K562 (cell line): ENCODE results near the gene SLFNL1. TPM values are rescaled to one million over a fixed set of nuclear protein-coding genes. Genes with fewer than 3 reads are reported as not detected.

Source experiments
- BRD4 ChIP-seq: fragments of 200-600 bp; sonication (generic); IDR thresholded peaks from 2 replicates; pipeline ENCODE4 v1.6.1; 2017; ENCODE audit warnings: inconsistent platforms
- CBX1 ChIP-seq: sonication (generic); IDR thresholded peaks from 2 replicates; pipeline ENCODE4 v1.6.1; 2016; ENCODE audit warnings: antibody characterized with exemption, low read depth, mild to moderate bottlenecking
- CHD1 ChIP-seq: fragments of 200-600 bp; sonication (generic); IDR thresholded peaks from one replicate; pipeline ENCODE4 v1.6.1; 2012; ENCODE audit warnings: mild to moderate bottlenecking, moderate library complexity, low read length, inconsistent platforms
- CSDE1 ChIP-seq, 2 experiments: fragments of 450-650 bp; IDR thresholded peaks; 2 replicates each; pipeline ENCODE4 v1.6.1; 2016; ENCODE audit warnings: mild to moderate bottlenecking in 1 of 2
- ETV5 ChIP-seq: sonication (generic); formaldehyde crosslinking; IDR thresholded peaks from 2 replicates; pipeline ENCODE4 v1.4.0; 2020; ENCODE audit warnings: low read depth, mild to moderate bottlenecking, missing genetic modification reagents
- FOSL1 ChIP-seq: fragments of 200-800 bp; sonication (Bioruptor generic); conservative IDR thresholded peaks from 2 replicates; pipeline ENCODE4 v1.6.1; 2016; ENCODE audit warnings: missing genetic modification characterization, missing compliant biosample characterization
- FOXM1 ChIP-seq, 2 experiments: fragments of 450-650 bp in 1 of 2; sonication (generic) in 1 of 2; formaldehyde crosslinking in 1 of 2; IDR thresholded peaks; 2 replicates each; pipeline versions ENCODE4 v1.6.1 to v1.9.0; 2017 to 2022; ENCODE audit warnings: low read depth in 2 of 2, mild to moderate bottlenecking in 2 of 2, missing genetic modification reagents in 1 of 2, moderate library complexity in 1 of 2
- ILF3 ChIP-seq: fragments of 450-650 bp; IDR thresholded peaks from 2 replicates; pipeline ENCODE4 v1.6.1; 2018; ENCODE audit warnings: antibody characterized with exemption, mild to moderate bottlenecking, moderate library complexity, borderline replicate concordance
- KDM4B ChIP-seq, 2 experiments: fragments of 450-650 bp in 1 of 2; sonication (generic) in 1 of 2; IDR thresholded peaks; 2 replicates each; pipeline ENCODE4 v1.6.1; 2016 to 2017; ENCODE audit warnings: borderline replicate concordance in 2 of 2, antibody characterized with exemption in 1 of 2, low read depth in 1 of 2, mild to moderate bottlenecking in 1 of 2
- LCOR ChIP-seq: sonication (generic); formaldehyde crosslinking; IDR thresholded peaks from 2 replicates; pipeline ENCODE4 v1.8.0; 2022; ENCODE audit warnings: mild to moderate bottlenecking, missing genetic modification reagents
- MAFF ChIP-seq: IDR thresholded peaks from 2 replicates; pipeline ENCODE4 v1.6.1; 2012; ENCODE audit warnings: low read length, improper control_type of control experiment
- MCM5 ChIP-seq: fragments of 450-650 bp; IDR thresholded peaks from 2 replicates; pipeline ENCODE4 v1.6.1; 2016; ENCODE audit warnings: low read depth
- MEF2D ChIP-seq: conservative IDR thresholded peaks from 2 replicates; pipeline ENCODE4 v1.6.1; 2016; ENCODE audit warnings: low read depth, missing genetic modification characterization, missing compliant biosample characterization
- MEIS2 ChIP-seq: fragments of 450-650 bp; IDR thresholded peaks from 2 replicates; pipeline ENCODE4 v1.6.1; 2014; ENCODE audit warnings: mild to moderate bottlenecking; ENCODE audit not compliant: partially characterized antibody
- MTA1 ChIP-seq: fragments of 450-650 bp; IDR thresholded peaks from 2 replicates; pipeline ENCODE4 v1.6.1; 2017; ENCODE audit warnings: borderline replicate concordance
- OTX1 ChIP-seq: fragments of 450-650 bp; formaldehyde crosslinking; IDR thresholded peaks from 2 replicates; pipeline ENCODE4 v1.4.0; 2022; ENCODE audit warnings: mild to moderate bottlenecking
- POLR2AphosphoS2 ChIP-seq: IDR thresholded peaks from 2 replicates; pipeline ENCODE4 v1.6.1; 2012; ENCODE audit warnings: low read length, improper control_type of control experiment
- RFX5 ChIP-seq: IDR thresholded peaks from 2 replicates; pipeline ENCODE4 v1.6.1; 2011; ENCODE audit warnings: low read depth, mild to moderate bottlenecking, improper control_type of control experiment, low read length
- SMAD4 ChIP-seq: fragments of 250-450 bp; sonication (Bioruptor Pico); conservative IDR thresholded peaks from 2 replicates; pipeline ENCODE4 v1.8.0; 2021; ENCODE audit warnings: inconsistent platforms, mild to moderate bottlenecking, moderate library complexity
- TEAD4 ChIP-seq, 2 experiments: sonication (generic) in 1 of 2; formaldehyde crosslinking in 1 of 2; IDR thresholded peaks; 2 replicates each; pipeline versions ENCODE4 v1.6.1 to v1.8.0; 2012 to 2022; ENCODE audit warnings: borderline replicate concordance in 1 of 2, inconsistent platforms in 1 of 2, low read length in 1 of 2, mild to moderate bottlenecking in 1 of 2, missing genetic modification reagents in 1 of 2
- TRIM25 ChIP-seq: fragments of 450-650 bp; IDR thresholded peaks from 2 replicates; pipeline ENCODE4 v1.7.0; 2016; ENCODE audit warnings: borderline replicate concordance
- ZBTB49 ChIP-seq: sonication (generic); formaldehyde crosslinking; IDR thresholded peaks from 2 replicates; pipeline ENCODE4 v1.8.0; 2022; ENCODE audit warnings: missing genetic modification reagents, mild to moderate bottlenecking, borderline replicate concordance
- ZNF224 ChIP-seq: sonication (generic); formaldehyde crosslinking; IDR thresholded peaks from 2 replicates; pipeline ENCODE4 v1.8.0; 2022; ENCODE audit warnings: mild to moderate bottlenecking, missing genetic modification reagents
- ZNF253 ChIP-seq: fragments of 250-450 bp; sonication (Bioruptor Pico); conservative IDR thresholded peaks from 2 replicates; pipeline ENCODE4 v1.6.1; 2021; ENCODE audit warnings: mild to moderate bottlenecking
- ZNF354B ChIP-seq: fragments of 250-450 bp; sonication (Bioruptor Pico); IDR thresholded peaks from 2 replicates; pipeline ENCODE4 v1.4.0; 2020
- ZNF589 ChIP-seq: fragments of 200-800 bp; sonication (Bioruptor generic); IDR thresholded peaks from 2 replicates; pipeline ENCODE4 v1.6.1; 2016; ENCODE audit warnings: low read depth, missing genetic modification characterization, missing compliant biosample characterization
- polyA plus RNA-seq, 8 experiments: library from polyadenylated mRNA; depleted of rRNA in 4 of 8; stranded (reverse) in 5 of 8; unstranded in 3 of 8; fragments of >200 nt; fragmentation: Nextera tagmentation in 2 of 8; fragmentation: Illumina TruSeq in 1 of 8; extraction: Ambion mirVana in 2 of 8; extraction: Trizol in 1 of 8; gene quantifications; 2 replicates each; pipeline versions ENCODE4 v1.2.1 to v1.2.3, GENCODE V29; 2011 to 2014; ENCODE audit warnings: inconsistent platforms in 1 of 8, missing spikeins in 1 of 8
- total RNA-seq, 7 experiments: library from RNA; depleted of rRNA in 6 of 7; stranded (reverse); fragments of >200 nt in 6 of 7; fragmentation: Illumina TruSeq in 2 of 7; extraction: Trizol in 2 of 7; gene quantifications; 2 replicates each; pipeline versions ENCODE4 v1.2.1 to v1.2.3, GENCODE V29; 2011 to 2021; ENCODE audit warnings: low replicate concordance in 1 of 7

Gene SLFNL1
- total and polyA plus RNA-seq, 9 of the 15 experiments (the other 6 are each of a cell fraction or from before 2014, with no cell fraction given), result 0.05 to 0.14 (median 0.06) TPM; not detected in 5

GRCh38 chr1:40974945-40975344 is 46.6 kb downstream of the SLFNL1 start (continued):
- TF ChIP-seq TRIM25 (no peak), MEIS2 (peak; percentile 80), MTA1 (peak; percentile 90; the same call in 1 of the 2 replicates), FOXM1 (IDR thresholded peaks at IDR 0.05; ENCODE audit: low read depth) (peak; percentile 88), FOXM1 (CRISPR knock-in tag; IDR thresholded peaks at IDR 0.05; ENCODE audit: low read depth) (no peak), CSDE1 (IDR thresholded peaks at IDR 0.05) (no peak), LCOR (no peak), ZNF224 (CRISPR knock-in tag) (no peak), FOSL1 (peak; percentile 92), SMAD4 (peak; percentile 89), OTX1 (CRISPR knock-in tag) (peak; percentile 88; the same call in 1 of the 2 replicates), MAFF (no peak), ZNF354B (CRISPR knock-in tag) (no peak), MCM5 (no peak), KDM4B (IDR thresholded peaks at IDR 0.05; ENCODE audit: borderline replicate concordance in 2 of 2, low read depth in 1 of 2) (no peak), RFX5 (no peak), CHD1 (no peak), ZBTB49 (CRISPR knock-in tag) (no peak), CBX1 (no peak), MEF2D (tag) (peak; percentile 82), ZNF253 (no peak), TEAD4 (IDR thresholded peaks at IDR 0.05; ENCODE audit: low read length) (peak; percentile 98), TEAD4 (CRISPR knock-in tag; IDR thresholded peaks at IDR 0.05; ENCODE audit: borderline replicate concordance) (no peak), ETV5 (CRISPR knock-in tag) (0 out of 2 replicates have a peak, but pooled peaks have one; percentile 63), ILF3 (no peak), POLR2AphosphoS2 (no peak), BRD4 (no peak), ZNF589 (CRISPR knock-in tag) (peak; percentile 51; the same call in 1 of the 2 replicates)
